ENCODE data around the gene EFNA3.

Gene EFNA3

GRCh38 chr1:155068599-155068998, 10.0 kb upstream of the EFNA3 start:
- DNase-seq (ENCODE audit: low spot score): no peak

DNA sequence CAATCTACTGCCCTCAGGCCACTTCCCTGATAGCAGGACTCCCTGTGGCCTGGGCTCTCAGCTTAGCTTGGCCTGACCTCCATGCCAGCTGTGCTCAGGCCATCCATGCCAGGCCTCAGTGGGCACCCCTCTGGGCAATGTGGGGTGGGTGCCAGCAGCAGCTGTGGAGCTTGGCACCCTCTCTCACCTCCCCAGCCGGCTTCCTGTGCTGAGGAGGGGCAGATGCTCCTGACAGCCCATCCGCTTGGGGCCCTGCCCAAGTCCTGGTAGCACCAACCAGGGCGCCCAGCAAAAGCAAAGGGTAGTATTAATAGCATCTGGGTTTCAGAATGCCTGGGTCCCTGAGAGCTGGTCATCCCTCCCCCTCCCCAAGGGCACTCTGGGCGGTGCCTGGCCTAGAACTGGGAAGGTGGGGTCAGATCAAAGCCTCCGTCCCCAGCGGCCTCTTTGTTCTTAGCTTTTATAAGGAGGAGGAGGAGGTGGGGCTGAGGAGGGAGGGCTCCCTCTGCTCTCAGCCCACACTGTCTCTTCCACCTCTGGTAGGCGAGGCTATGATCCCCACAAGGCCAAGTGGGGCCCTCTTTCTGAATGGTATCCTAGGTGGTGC, 9.0 kb upstream of the EFNA3 start:
- no peak for DNase-seq (ENCODE audit: low spot score)

DNA sequence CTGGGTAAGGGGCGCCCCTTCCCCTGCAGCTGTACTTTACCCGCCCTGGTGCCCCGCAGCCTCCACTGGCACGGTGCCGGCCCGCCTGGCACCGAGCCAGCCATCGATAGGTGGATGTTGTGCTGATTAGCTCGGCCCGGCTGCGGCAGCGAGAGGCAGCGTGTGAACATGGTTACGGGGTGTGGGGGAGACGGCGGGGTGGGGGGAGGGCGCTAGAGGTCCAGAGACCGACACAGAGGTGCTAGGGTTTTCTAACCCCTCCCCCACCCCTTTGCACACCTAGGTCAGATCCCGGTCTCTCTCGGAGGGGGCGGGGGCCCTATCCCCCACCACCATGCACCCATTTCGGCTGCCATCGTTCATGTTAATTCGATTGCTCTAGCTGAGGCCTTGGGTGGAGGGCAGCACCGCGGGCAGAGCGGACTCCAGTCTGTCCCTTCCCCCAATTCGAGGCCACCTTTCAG, 8.4 kb upstream of the EFNA3 start:
- no peak for DNase-seq (ENCODE audit: low spot score)

DNA sequence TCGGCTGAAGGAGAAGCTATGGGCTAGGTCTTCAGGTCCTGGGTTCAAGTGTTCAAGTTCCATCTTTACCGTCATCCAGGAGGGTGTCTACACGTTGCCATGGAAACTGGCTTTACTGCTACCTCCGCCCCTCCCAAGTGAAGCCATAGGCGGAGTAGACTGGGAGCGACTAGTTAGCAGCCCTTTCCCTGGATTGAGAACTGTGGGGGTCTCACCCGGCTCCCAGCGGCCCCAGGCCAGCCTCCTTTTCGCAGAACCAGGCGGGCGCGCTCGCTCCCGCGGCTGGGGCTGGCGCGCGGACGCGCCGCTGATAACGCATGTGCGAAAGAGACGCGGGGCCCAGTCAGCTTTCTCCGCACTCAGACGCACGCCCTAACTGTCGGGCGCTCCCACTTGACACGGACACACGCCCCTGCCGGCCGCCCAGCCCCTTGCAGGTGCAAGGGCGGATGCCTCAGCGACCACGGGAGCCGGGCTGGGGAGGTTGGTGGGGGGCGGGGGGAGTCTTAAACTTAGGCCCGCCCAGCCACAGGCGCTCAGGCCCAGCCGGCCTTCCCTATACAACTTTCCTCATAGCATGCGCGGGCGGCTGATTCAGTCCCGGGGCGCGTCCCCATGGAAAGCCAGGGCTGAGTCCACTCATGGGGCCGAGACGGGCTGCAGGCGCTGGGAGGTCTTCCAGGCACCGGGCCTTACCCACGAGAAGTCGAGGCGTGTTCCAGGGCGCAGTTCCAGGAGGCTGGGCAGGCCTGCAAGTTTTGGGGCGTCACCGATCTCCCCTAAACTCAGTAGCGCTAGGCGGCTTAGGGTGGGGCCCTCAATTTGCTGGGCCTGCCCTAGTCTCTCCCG, 7.7 kb upstream of the EFNA3 start:
- peak; percentile 91 for DNase-seq (ENCODE audit: low spot score)

DNA sequence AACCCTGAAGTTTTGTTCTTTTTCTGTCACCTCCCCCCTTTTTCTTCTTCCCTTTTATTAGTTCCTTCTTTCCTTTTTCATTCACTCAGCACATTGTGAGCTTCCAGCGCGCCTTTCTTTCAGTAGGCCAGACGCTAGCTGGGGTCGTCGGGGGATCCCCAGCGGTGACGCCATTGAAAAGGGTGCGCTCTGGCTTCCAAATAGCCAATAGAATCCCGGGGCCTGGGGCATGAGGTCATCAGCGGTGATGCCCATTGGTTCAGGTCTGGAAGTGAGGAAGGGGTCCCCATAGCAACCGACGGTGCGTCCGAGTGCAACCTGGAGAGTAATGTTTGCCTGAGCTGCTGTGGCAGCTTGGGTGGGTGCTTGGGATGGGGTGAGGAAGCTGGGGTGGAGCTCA, 6.9 kb upstream of the EFNA3 start:
- no peak for DNase-seq (ENCODE audit: low spot score)

DNA sequence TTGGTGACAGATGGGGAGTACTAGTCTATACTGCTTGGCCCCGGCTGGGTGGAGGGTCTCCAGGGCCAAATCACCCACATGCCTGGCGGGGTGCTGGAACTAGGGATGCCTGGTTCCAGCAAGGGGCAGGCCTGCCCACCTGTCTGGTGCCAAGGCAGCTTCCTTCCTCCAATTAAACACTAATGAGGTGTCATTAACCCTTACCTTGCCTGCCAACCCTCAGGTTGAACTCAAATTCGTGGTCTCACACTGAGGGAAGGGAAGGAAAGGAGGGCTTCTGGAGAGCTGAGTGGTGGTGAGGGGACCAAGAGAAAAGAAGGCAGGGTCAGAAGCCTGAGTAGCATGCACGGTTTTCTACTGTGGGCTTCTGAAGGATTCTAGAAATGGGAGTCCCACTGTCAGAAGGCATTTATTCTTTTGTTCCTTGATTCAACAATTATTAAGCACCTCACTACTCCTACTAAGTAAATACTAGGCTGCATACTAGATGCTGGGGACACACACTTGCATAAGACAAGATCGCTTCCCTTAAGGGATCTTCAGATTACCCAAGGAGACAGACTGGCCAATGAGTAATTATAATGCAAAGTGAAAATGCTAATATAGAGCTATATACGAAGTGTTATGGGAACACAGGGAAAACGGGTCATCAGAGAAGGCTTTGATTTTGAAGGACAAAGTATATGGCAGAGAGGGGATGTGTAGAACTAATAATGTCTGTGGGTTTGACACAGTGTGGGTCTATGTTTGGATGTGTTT, 5.9 kb upstream of the EFNA3 start:
- no peak for DNase-seq (ENCODE audit: low spot score)

DNA sequence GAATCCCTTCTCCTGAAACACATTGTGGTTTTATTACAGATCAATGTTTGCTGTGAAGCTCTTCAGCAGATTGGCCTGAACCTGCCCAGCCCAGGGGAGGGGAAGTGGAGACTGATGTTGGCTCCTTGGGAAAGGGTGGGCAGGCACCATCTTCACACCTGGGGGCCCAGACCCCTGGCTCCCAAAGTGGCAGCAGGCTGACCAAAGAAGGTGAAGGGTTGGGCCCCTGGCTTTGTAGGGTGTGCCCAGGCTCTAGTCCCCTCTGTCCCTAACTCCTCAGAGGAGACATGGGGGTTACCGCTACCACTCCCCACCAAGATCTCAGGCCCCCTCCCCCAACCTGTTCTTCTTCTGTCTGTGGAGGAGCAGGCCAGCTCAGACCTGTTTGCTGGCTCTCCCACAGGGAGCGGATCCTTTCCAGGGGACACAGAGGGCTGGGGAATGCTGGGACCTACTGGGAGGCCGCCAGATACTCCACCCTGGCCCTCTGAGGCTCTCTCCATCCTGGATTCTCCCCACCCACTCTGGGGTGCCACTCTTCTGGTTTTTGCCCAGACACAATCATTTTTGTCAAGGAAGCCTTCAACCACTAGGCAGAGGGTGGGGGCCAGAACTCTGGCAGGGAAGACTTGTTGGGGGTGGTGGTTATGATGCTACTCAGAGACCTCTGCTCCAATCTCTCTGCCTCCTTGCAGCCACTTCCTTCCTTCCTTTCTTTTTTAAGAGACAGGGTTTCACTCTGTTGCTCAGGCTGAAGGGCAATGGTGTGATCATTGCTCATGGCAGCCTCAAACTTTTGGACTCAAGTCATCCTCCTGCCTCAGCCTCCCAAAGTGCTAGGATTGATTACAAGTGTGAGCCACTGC, 5.0 kb upstream of the EFNA3 start:
- DNase-seq (ENCODE audit: low spot score): no peak

- no peak for DNase-seq (ENCODE audit: low spot score)
These were observed 3.1 kb upstream of the EFNA3 start for GRCh38 chr1:155075535-155075934.

GRCh38 chr1:155076371-155076770, 2.3 kb upstream of the EFNA3 start:
- DNase-seq (ENCODE audit: low spot score): no peak

DNA sequence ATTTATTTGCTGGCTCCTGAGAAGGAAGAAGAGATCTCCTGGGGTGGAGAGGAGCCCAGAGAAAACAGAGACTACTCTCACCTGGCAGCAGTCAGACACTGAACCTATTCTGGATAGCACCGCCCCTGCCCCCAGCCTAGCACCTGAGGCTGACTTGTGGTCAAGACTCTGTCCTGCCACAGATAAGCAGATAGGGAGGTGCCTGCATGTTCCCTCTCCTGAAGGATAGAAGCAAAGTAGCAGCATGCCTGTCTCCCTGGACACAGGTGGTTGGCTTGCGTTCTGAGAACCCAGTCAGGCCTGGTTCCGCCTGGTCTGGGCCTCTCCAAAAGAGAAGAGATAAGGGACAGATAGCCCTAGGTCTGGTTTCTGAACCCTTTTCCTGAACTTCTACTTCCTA, 1.3 kb upstream of the EFNA3 start:
- DNase-seq (ENCODE audit: low spot score): no peak

DNA sequence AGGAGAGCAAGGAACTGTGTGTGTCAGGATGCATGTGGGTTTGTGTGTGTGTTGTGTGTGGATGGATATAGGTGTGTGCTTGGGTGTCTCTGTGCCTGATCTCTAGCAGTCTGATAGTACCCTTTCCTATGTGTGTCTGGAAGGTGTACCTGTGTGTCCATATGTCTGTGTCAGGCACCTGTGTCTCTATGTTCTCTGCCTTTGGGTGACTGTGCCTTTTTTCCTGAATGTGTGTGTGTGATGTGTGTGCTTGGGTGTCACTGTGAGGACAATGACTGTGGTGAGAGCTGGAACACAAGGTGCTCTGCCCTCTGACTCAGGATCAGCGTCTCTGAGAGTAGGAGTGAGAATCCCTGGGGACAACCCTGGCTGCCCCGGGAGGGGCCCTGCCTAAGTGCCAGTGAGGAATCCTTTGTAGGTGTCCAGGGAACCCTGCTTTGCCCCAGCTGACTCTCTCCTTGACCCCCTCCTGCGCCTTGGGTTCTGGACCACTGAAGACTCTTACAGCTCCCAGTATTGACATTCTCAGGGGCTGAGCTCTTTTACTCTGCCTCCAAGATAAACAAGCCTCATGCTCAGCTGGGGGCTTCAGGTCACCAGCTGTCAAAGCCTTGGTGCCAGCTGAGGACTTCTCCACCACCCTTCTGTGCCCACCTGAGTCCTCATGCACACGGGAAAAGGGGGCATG, 735 bp upstream of the EFNA3 start:
- DNase-seq (ENCODE audit: low spot score): no peak

DNA sequence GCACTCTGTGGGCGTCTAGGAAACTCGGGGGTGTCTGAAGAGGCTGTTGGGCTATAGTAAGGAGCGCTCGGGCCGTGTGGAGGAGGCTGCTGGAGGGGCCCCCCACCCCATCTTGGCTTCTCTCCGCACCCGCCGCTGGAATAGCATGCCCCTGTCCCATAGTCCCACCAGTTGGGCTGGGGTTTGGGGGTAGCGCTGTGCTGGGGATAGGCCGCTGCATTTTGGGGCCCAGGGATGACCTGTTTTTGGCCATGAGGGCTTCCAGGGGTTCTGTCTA, 511 bp downstream of the EFNA3 start:
- DNase-seq (ENCODE audit: low spot score): no peak

DNA sequence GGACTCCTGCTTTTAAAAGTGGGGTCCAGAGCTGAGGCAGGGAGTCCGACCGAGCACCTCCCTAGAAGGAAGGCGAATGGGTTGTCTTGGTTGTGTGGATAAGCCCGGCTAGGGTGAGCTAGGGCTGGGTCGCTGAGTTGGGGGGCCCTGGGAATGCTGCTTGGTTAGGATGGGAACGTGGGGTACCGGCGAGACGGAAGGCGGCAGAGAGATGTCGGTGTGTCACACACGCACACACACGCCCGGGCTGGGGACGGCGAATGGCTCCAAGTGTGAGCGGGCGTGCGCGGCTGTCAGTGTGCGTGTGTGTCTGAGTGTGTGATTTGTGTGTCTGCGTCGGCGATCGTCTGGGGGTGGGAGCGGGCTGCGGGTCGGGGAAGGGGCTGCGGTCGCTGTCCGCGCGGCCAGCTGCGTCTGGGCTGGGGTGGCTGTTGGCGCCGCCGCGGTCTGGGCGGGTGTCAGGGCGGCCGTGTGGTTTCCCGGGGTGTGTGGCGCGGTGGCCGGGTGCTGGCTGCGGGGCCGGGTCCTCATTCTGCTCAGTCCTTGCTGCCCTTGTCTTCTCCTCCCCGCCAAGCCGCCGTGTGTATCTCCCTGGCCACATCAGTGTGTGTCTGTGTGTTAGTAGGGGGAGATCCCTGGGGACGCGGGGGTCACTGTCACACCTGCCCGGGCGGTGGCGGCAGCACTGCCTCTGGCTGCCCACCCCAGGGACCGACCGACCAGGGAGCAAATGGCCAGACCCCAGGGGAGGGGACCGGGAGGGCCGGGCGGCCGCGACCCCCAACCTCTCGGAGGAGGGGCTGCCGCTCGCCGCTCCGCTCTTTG, 1.1 kb downstream of the EFNA3 start:
- peak; percentile 67 for DNase-seq (ENCODE audit: low spot score)

- peak; percentile 70 for DNase-seq (ENCODE audit: low spot score)
These were observed 1.9 kb downstream of the EFNA3 start for GRCh38 chr1:155080312-155081228.

DNA sequence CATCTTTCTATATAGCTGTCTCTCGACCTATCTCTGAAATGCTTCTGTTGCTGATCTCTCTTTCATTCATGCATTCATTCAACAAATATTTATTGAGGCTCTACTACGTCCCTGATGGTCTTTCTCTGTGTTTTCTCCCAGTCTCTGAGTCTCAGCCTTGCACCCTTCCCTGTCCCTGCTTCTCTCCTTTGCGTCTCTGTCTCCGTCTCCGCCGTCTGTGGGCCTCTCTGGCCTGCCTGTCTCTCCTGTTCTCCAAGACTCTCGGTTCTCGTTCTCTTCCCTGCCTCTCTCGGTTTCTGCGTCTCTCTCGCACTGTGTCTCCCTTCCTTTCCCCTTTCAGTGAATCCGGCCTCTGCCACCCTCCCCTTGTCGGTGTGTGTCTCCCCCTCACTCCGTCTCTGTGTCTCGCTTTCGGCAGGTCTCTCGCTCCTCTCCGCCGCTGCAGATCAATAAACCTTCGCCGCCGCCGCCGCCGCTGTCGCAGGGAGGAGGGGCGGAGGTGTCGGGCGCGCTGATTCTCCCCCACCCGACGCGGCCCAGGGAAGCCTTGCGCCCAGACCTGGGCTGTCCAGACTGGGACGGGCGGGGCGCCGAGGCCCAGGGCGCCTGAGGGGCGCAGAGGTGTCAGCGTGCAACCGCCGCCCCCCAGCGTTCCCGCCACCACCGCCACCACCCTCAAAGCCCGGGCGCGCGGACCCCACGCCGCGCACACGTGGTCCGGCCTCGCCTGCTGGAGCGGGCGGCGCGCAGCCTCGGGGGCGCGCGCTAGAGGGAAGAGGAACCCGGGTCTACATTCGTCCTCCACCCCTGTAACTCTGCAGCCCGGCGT, 3.0 kb downstream of the EFNA3 start:
- DNase-seq (ENCODE audit: low spot score): peak; percentile 52

GRCh38 chr1:155082301-155083051, 3.8 kb downstream of the EFNA3 start:
- DNase-seq (ENCODE audit: low spot score): no peak

DNA sequence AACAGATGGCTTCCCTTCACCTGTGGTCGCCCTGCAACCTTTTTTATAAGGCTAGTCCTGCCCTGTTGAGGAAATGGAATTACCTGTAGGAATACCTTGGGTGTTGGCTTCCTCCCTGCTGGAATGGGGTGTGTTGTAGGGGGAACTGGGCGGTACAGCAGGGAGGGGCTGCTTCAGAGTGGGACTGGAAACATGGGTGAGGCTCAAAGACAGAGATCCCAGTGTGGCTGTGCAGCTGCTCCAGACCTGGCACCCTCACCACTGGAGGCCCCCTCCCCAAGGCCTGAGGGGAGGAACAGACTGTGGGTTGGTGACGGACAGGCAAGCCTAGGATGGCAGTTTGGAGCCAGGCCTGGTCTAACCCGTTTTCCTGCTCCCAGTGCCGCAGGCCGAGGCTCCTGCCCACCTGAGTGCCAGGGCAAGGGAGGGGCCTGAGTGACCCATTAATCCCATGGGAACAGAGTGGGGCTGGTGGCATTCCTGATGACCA, 4.5 kb downstream of the EFNA3 start:
- no peak for DNase-seq (ENCODE audit: low spot score)

Data from HuH-7.5 (cell line).